Measurements from ENCODE around the gene C10orf88. TPM values are rescaled to one million over a fixed set of nuclear protein-coding genes. Genes with fewer than 3 reads are reported as not detected.
A peak's percentile ranks its signal among the peaks of the same experiment; 100 is the strongest.

Gene C10orf88
- total and polyA plus RNA-seq, 2 of the 13 experiments (the other 11 are each of a cell fraction or from before 2014, with no cell fraction given) = 4.6 to 11.8 TPM

- peak; percentile 91 for TF ChIP-seq DR1 (CRISPR knock-in tag; IDR thresholded peaks at IDR 0.05)
- TF ChIP-seq ATF1 (CRISPR knock-in tag; IDR thresholded peaks at IDR 0.05) = no peak
- TF ChIP-seq DPF2 (CRISPR knock-in tag; IDR thresholded peaks at IDR 0.05; ENCODE audit: borderline replicate concordance, low read depth) = no peak
- TF ChIP-seq, protein P1, sequence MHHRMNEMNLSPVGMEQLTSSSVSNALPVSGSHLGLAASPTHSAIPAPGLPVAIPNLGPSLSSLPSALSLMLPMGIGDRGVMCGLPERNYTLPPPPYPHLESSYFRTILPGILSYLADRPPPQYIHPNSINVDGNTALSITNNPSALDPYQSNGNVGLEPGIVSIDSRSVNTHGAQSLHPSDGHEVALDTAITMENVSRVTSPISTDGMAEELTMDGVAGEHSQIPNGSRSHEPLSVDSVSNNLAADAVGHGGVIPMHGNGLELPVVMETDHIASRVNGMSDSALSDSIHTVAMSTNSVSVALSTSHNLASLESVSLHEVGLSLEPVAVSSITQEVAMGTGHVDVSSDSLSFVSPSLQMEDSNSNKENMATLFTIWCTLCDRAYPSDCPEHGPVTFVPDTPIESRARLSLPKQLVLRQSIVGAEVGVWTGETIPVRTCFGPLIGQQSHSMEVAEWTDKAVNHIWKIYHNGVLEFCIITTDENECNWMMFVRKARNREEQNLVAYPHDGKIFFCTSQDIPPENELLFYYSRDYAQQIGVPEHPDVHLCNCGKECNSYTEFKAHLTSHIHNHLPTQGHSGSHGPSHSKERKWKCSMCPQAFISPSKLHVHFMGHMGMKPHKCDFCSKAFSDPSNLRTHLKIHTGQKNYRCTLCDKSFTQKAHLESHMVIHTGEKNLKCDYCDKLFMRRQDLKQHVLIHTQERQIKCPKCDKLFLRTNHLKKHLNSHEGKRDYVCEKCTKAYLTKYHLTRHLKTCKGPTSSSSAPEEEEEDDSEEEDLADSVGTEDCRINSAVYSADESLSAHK (CRISPR knock-in tag; IDR thresholded peaks at IDR 0.05; ENCODE audit: borderline replicate concordance) = peak; percentile 99
- peak; percentile 100 for TF ChIP-seq CREBL2 (CRISPR knock-in tag; IDR thresholded peaks at IDR 0.05; ENCODE audit: borderline replicate concordance)
- TF ChIP-seq YEATS2 (CRISPR knock-in tag; IDR thresholded peaks at IDR 0.05; ENCODE audit: borderline replicate concordance) = peak; percentile 98
- no peak for TF ChIP-seq SRSF9 (IDR thresholded peaks at IDR 0.05; ENCODE audit: borderline replicate concordance, insufficient read depth, low read depth, low read length, poor library complexity, severe bottlenecking)
- TF ChIP-seq ATF4 (CRISPR knock-in tag; IDR thresholded peaks at IDR 0.05) = peak in 1 of 2 experiments; percentile 90; a peak in 2 of 4 replicates
- TF ChIP-seq ZNF83 (CRISPR knock-in tag; IDR thresholded peaks at IDR 0.05; ENCODE audit: borderline replicate concordance) = peak; percentile 100
- TF ChIP-seq SKIL (CRISPR knock-in tag; IDR thresholded peaks at IDR 0.05; ENCODE audit: borderline replicate concordance) = peak; percentile 95
- peak; percentile 100 for TF ChIP-seq HDAC2 (CRISPR knock-in tag; IDR thresholded peaks at IDR 0.05)
- no peak for TF ChIP-seq IKZF1 (IDR thresholded peaks at IDR 0.05)
- TF ChIP-seq ZNF124 (CRISPR knock-in tag; IDR thresholded peaks at IDR 0.05) = peak; percentile 100
- peak; percentile 100 for TF ChIP-seq ZBTB7B (CRISPR knock-in tag; IDR thresholded peaks at IDR 0.05)
- TF ChIP-seq TERF1 (CRISPR knock-in tag; IDR thresholded peaks at IDR 0.05) = peak; percentile 100
- peak; percentile 100 for TF ChIP-seq ZNF614 (CRISPR knock-in tag; IDR thresholded peaks at IDR 0.05; ENCODE audit: borderline replicate concordance)
- peak; percentile 99 for TF ChIP-seq ZNF17 (CRISPR knock-in tag; IDR thresholded peaks at IDR 0.05)
- TF ChIP-seq SAP130 (CRISPR knock-in tag; IDR thresholded peaks at IDR 0.05; ENCODE audit: low read depth) = peak; percentile 99
- TF ChIP-seq SATB2 (CRISPR knock-in tag; IDR thresholded peaks at IDR 0.05) = peak; percentile 100
Observed at GRCh38 chr10:122911889-122912484, 42.0 kb downstream of the C10orf88 start (continued).

Data from HepG2 (cell line).